ENCODE measurements around the gene STK40. TPM values are rescaled to one million over a fixed set of nuclear protein-coding genes. Genes with fewer than 3 reads are reported as not detected.

STK40 gene
- total and polyA plus RNA-seq, 9 of the 15 experiments (the other 6 are each of a cell fraction or from before 2014, with no cell fraction given) = 0.69 to 94.3 (median 39.1) TPM

GRCh38 chr1:36387141-36387949 lies 1.6 kb upstream of the STK40 start (continued):
- TF ChIP-seq ZBTB34 (CRISPR knock-in tag; IDR thresholded peaks at IDR 0.05) = no peak; the same call in 1 of the 2 replicates
- TF ChIP-seq HLTF (IDR thresholded peaks at IDR 0.05) = no peak; the same call in 1 of the 2 replicates
- no peak for TF ChIP-seq GATAD2A (IDR thresholded peaks at IDR 0.05)
- no peak for TF ChIP-seq ZBTB11 (CRISPR knock-in tag; IDR thresholded peaks at IDR 0.05)
- TF ChIP-seq FOXK2 (conservative IDR thresholded peaks at IDR 0.05 in 1 of 2, IDR thresholded peaks at IDR 0.05 in 1 of 2; ENCODE audit: low read depth in 2 of 2) = no peak
- TF ChIP-seq ZNF407 (IDR thresholded peaks at IDR 0.05; ENCODE audit: low read depth) = no peak
- TF ChIP-seq SPI1 (IDR thresholded peaks at IDR 0.05; ENCODE audit: borderline replicate concordance, low read depth, low read length) = no peak
- no peak for TF ChIP-seq ZNF3 (CRISPR knock-in tag; IDR thresholded peaks at IDR 0.05)
